ENCODE data around the gene ZNF687. TPM values are rescaled to one million over a fixed set of nuclear protein-coding genes. Genes with fewer than 3 reads are reported as not detected.
A peak's percentile ranks its signal among the peaks of the same experiment; 100 is the strongest.

ZNF687 gene
- total RNA-seq (2014; rRNA removed; shearing (Covaris generic)), result 16.1 and 17.6 TPM in 2 replicates

- H3K4me3 ChIP-seq, result peak within 1 kb of the TSS; percentile 68
- DNase-seq, result peak; percentile 100
- H3K36me3 ChIP-seq, result peaks cover 6% of the 10 kb centered on the region; the same call in 1 of the 2 replicates
- no peaks in the 10 kb centered on the region for H3K9me3 ChIP-seq (replicated peaks)
- no peaks in the 10 kb centered on the region for H3K27me3 ChIP-seq
- peak within 1 kb of the TSS; percentile 92 for H3K27ac ChIP-seq
- no peaks in the 10 kb centered on the region for H3K4me1 ChIP-seq
Measured at GRCh38 chr1:151281969-151282882, at the start of gene ZNF687. ZNF687 (plus strand) TSS chr1:151282299; CDS start chr1:151286292, 3,993 bp downstream.

DNA sequence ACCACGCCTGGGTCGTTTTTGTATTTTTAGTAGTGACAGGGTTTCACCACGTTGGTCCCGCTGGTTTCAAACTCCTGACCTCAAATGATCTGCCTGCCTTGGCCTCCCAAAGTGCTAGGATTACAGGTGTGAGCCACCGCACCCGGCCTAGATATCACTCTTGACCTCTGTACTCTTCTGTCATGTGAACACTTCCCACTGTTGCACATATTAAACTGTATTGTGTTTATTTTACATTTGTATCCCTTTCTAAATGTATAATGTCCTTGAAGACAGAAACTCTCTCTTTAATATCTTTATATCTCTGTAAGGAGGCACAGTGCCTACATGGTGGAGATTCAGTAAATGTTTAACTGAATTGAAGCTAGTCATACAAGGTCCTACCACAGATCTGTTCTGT, 46.9 kb upstream of the ZNF687 start:
- H3K4me3 ChIP-seq, result no peak overlapping the region

DNA sequence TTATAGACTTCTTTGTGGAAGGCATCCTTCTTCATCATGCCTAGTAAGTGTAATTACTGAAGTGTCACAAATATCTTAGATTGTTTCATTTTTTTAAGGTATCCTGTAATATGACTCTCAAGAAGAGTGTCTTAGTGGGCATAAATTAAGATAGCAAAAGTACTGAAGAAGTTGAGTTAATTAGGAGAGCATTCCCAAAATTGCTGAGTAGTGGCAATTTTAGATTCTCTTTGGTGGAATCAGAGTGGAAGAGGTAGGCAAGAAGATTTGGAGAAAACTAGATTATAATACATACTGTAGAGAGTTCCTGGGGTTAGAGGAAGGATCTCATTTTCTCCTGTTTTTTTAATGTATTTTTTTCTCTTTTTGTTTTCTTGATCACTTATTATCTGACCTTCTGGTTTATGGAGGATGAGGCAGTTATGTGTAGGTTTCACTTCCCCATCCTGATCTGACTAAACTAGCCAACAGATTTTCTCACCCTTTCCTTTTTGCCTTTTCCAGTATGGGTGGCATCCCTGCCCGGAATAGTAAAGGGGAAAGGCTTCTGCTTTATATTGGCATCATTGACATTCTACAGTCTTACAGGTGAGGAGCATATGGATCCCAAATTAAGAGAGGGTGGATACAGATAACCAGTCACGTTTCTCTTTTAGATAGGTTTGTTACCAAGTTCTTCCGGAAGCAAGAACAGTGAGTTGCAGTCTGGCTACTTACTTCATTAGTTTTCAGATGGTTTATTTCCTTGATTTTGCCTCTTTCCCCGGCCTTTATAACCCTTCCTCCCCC, 44.2 kb upstream of the ZNF687 start:
- no peaks in the 10 kb centered on the region for H3K9me3 ChIP-seq (replicated peaks)
- H3K36me3 ChIP-seq, result peaks cover 80% of the 10 kb centered on the region
- H3K4me1 ChIP-seq, result peaks cover 3% of the 10 kb centered on the region; the same call in 1 of the 2 replicates
- DNase-seq, result no peak
- H3K27ac ChIP-seq, result no peak overlapping the region
- no peak overlapping the region for H3K4me3 ChIP-seq
- H3K27me3 ChIP-seq, result no peaks in the 10 kb centered on the region

More for the DNA sequence above, 46.9 kb upstream of the ZNF687 start:
- peaks cover 3% of the 10 kb centered on the region; the same call in 1 of the 2 replicates for H3K4me1 ChIP-seq
- H3K36me3 ChIP-seq, result peaks cover 81% of the 10 kb centered on the region
- H3K27ac ChIP-seq, result no peak overlapping the region
- no peak for DNase-seq
- H3K9me3 ChIP-seq (replicated peaks), result no peaks in the 10 kb centered on the region
- no peaks in the 10 kb centered on the region for H3K27me3 ChIP-seq

DNA sequence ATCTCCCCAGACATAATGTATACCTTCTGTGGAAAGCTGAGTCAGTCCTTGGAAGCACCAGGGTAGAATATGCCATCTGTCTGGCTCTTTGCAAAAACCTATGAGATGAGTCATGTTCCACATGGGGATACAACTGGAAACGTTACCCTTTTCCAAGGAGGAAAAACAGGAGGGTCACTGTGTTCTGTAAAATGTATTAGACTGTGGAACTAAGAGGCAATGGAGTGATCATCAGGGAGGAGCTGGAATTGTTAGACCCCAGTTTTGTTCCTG, 43.7 kb upstream of the ZNF687 start:
- H3K27me3 ChIP-seq, result no peaks in the 10 kb centered on the region
- no peak overlapping the region for H3K27ac ChIP-seq
- DNase-seq, result peak in 1 of 2 experiments; percentile 16
- no peak overlapping the region for H3K4me3 ChIP-seq
- H3K4me1 ChIP-seq, result peaks cover 3% of the 10 kb centered on the region; the same call in 1 of the 2 replicates
- H3K36me3 ChIP-seq, result peaks cover 80% of the 10 kb centered on the region
- H3K9me3 ChIP-seq (replicated peaks), result no peaks in the 10 kb centered on the region

- no peak overlapping the region for H3K27ac ChIP-seq
- no peak overlapping the region for H3K4me3 ChIP-seq
- peaks cover 3% of the 10 kb centered on the region; the same call in 1 of the 2 replicates for H3K4me1 ChIP-seq
- DNase-seq, result no peak
- no peaks in the 10 kb centered on the region for H3K27me3 ChIP-seq
- H3K9me3 ChIP-seq (replicated peaks), result no peaks in the 10 kb centered on the region
- peaks cover 81% of the 10 kb centered on the region for H3K36me3 ChIP-seq
Measured at GRCh38 chr1:151242442-151242841, 39.7 kb upstream of the ZNF687 start.

GRCh38 chr1:151243683-151244216, 38.3 kb upstream of the ZNF687 start:
- no peaks in the 10 kb centered on the region; the same call in 1 of the 2 replicates for H3K4me1 ChIP-seq
- H3K27ac ChIP-seq, result no peak overlapping the region
- DNase-seq, result no peak
- no peak overlapping the region for H3K4me3 ChIP-seq
- H3K9me3 ChIP-seq (replicated peaks), result no peaks in the 10 kb centered on the region
- H3K36me3 ChIP-seq, result peaks cover 72% of the 10 kb centered on the region
- no peaks in the 10 kb centered on the region for H3K27me3 ChIP-seq

DNA sequence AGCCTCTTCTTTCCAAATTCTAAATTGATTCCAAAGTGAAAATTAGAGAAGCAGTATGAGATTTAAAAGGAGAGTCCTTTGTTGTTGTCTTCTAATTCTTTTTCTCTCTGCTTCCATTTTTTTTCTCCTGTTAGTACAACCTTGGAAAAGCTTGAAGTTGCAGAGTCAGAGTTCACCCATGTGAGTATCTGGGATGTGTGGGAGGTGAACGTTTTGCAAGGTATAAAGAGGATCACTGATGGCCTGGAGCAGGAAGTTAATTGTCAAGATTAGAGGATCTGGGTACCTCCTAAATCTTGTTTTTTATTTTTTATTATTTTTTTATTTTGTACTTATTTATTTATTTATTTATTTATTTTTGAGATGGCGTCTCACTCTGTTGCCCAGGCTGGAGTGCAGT, 35.3 kb upstream of the ZNF687 start:
- Histone ChIP-seq H3K4me3 (no peak overlapping the region), H3K9me3 (replicated peaks) (no peaks in the 10 kb centered on the region), H3K27ac (no peak overlapping the region), H3K36me3 (peaks cover 59% of the 10 kb centered on the region), H3K27me3 (no peaks in the 10 kb centered on the region), H3K4me1 (no peaks in the 10 kb centered on the region)
- DNase-seq, result no peak

- H3K9me3 ChIP-seq (replicated peaks), result no peaks in the 10 kb centered on the region
- H3K27me3 ChIP-seq, result no peaks in the 10 kb centered on the region
- DNase-seq, result peak; percentile 56 to 75
- H3K27ac ChIP-seq, result no peak overlapping the region
- no peak overlapping the region for H3K4me3 ChIP-seq
- peaks cover 21% of the 10 kb centered on the region for H3K36me3 ChIP-seq
- no peaks in the 10 kb centered on the region for H3K4me1 ChIP-seq
Measured at GRCh38 chr1:151251656-151252470, 30.2 kb upstream of the ZNF687 start.

DNA sequence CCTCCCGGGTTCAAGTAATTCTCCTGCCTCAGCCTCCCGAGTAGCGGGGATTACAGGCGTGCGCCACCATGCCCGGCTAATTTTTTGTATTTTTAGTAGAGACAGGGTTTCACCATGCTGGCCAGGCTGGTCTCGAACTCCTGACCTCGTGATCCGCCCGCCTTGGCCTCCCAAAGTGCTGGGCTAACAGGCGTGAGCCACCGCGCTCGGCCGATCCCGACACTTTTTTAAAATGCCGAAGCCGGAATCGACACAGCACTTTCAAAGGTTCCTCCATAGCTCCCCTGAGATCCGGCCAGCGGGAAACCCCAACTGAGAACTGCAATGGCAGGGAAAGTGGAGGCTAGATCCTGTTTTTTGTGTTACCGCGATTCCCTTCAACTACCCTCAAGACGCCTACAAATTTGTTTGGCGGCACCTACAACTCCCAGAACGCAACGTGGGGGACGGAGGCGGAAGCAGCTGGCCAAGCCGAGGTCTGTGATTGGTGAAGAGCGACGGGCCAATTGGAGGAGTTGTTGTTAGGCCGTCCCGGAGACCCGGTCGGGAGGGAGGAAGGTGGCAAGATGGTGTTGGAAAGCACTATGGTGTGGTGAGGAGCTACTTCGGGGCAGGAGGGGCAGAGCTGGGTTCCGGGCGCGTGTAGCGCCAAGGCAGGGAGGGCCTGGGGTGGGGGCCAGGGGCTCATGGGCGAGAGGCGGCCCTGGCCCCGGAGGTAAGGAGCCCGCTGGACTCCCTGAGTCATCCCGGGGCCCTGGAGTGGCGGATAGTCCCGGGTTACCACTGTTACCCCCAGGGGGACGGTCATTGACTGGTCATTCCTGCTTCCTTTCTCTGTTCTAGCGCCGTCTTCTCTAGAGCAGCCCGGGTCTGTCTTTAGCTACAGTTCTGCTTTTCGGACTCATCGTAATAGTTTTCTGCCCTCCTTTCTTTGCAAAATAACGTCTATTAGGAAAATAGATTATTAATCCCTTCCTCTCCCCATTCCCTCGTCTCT, 27.6 kb upstream of the ZNF687 start, which contains the start of gene PSMD4:
Gene PSMD4 (plus strand): TSS at position 518 of the 997 bp plus-strand sequence. CDS start 49 bp downstream, at position 567.
- Histone ChIP-seq H3K9me3 (replicated peaks) (no peaks in the 10 kb centered on the region), H3K4me3 (peak within 1 kb of the TSS; percentile 82), H3K4me1 (no peaks in the 10 kb centered on the region), H3K27ac (peak within 1 kb of the TSS; percentile 80), H3K36me3 (peaks cover 8% of the 10 kb centered on the region), H3K27me3 (no peaks in the 10 kb centered on the region)
- DNase-seq, result peak; percentile 94 to 97

GRCh38 chr1:151255381-151255780, 26.7 kb upstream of the ZNF687 start:
- H3K27ac ChIP-seq, result peak overlapping the region; percentile 80

DNA sequence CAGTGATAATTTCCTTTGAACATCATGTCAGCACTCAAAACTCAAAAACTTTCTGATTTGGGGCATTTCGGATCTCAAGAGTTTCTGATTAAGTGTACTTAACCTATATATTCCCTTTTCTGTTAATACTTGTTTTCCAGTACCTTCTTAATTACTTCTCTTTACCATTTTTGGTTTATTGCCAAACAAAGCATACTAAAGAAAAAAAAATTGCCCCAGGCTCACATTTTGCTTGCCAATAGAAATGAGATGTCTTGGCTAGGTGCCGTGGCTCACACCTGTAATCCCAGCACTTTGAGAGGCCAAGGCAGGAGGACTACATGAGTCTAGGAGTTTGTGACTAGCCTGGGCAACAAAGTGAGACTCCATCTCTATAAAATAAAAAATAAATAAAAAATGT, 22.7 kb upstream of the ZNF687 start:
- no peak for DNase-seq
- Histone ChIP-seq H3K4me3 (no peak overlapping the region), H3K27ac (no peak overlapping the region), H3K9me3 (replicated peaks) (no peaks in the 10 kb centered on the region), H3K36me3 (peaks cover 5% of the 10 kb centered on the region; the same call in 1 of the 2 replicates), H3K4me1 (no peaks in the 10 kb centered on the region), H3K27me3 (no peaks in the 10 kb centered on the region)

More at GRCh38 chr1:151255381-151255780, 26.7 kb upstream of the ZNF687 start:
- H3K4me3 ChIP-seq, result peak overlapping the region; percentile 82
- no peaks in the 10 kb centered on the region for H3K9me3 ChIP-seq (replicated peaks)
- no peaks in the 10 kb centered on the region for H3K4me1 ChIP-seq
- no peaks in the 10 kb centered on the region for H3K27me3 ChIP-seq
- peaks cover 8% of the 10 kb centered on the region; the same call in 1 of the 2 replicates for H3K36me3 ChIP-seq
- DNase-seq, result no peak

DNA sequence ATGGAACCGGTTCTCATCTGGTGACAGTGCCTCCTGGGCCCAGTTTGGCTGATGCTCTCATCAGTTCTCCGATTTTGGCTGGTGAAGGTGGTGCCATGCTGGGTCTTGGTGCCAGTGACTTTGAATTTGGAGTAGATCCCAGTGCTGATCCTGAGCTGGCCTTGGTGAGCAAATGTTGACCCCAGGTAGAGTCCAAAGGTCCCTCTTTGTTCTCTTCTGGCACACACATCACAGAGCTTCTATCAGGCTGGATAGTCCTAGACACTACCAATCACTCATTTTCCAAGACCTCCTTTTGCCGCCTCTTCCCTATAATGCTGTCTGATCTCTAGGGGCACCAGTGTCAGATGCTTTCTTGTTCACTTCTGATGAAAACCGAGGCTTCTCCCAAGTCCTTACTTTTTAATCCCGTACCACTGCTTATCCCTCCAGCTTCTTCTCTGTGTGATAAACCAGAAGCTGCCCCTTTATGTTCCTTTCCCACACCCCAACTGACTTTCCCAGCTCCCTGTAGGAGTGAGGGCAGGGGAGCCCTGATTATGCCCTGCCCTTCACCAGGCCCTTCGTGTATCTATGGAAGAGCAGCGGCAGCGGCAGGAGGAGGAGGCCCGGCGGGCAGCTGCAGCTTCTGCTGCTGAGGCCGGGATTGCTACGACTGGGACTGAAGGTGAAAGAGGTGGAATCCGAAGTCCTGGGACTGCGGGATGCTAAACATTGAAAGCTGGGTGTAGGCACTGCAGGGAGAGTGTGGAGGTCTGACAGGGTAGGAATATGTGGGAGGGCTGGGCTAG, 16.5 kb upstream of the ZNF687 start:
- DNase-seq, result no peak
- no peak overlapping the region for H3K4me3 ChIP-seq
- H3K27me3 ChIP-seq, result no peaks in the 10 kb centered on the region
- H3K36me3 ChIP-seq, result peaks cover 23% of the 10 kb centered on the region
- H3K4me1 ChIP-seq, result no peaks in the 10 kb centered on the region
- H3K27ac ChIP-seq, result no peak overlapping the region
- H3K9me3 ChIP-seq (replicated peaks), result no peaks in the 10 kb centered on the region

All from SJCRH30 (cell line).